ENCODE data around the gene DNAJA4. TPM values are rescaled to one million over a fixed set of nuclear protein-coding genes. Genes with fewer than 3 reads are reported as not detected.

DNAJA4 gene
- total RNA-seq, 6 donors from 2014 or later, result 9.1 to 76.8 (median 19.9) TPM

DNA sequence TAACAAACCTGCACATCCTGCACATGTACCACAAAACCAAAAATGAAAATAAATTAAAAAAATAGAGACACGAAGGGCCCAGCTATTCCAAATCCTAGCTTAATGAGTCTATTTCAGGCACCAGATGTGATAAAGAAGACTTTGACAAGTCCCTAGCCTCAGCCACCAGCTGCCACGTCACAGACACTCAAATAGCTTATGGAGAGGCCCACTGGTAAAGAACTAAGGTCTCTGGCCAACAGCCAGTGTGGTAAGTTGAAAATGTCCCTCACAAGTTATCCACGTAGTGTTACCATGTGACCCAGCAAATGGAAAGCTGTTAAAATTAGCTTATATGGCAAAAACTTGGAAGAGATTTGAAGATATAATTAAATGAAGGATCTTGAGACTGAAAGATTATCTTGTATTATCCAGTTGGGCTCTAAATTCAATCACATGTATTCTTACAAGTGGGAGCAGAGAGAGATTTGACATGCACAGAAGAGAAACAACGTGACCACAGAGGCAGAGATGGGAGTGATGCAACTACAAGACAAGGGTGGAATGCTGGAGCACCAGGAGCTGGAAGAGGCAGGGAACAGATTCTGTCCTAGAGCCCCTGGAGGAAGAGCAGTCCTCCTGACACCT, 40.9 kb upstream of the DNAJA4 start:
- Histone ChIP-seq H3K9me3 (no peaks in the 10 kb centered on the region), H3K27me3 (no peaks in the 10 kb centered on the region), H3K27ac (no peak overlapping the region), H3K4me1 (no peaks in the 10 kb centered on the region), H3K4me3 (no peak overlapping the region), H3K36me3 (no peaks in the 10 kb centered on the region)
- 60 to 69% methylated on average over 4 of the region's 4 CpGs for WGBS, 2 donors
- DNase-seq (no peak), ATAC-seq (ENCODE audit: low FRiP score in 2 of 2) (no peak)
- TF ChIP-seq EP300 (IDR thresholded peaks at IDR 0.05) (no peak), POLR2AphosphoS5 (IDR thresholded peaks at IDR 0.05) (no peak), POLR2A (IDR thresholded peaks at IDR 0.05) (no peak)
- TF ChIP-seq, protein P1, sequence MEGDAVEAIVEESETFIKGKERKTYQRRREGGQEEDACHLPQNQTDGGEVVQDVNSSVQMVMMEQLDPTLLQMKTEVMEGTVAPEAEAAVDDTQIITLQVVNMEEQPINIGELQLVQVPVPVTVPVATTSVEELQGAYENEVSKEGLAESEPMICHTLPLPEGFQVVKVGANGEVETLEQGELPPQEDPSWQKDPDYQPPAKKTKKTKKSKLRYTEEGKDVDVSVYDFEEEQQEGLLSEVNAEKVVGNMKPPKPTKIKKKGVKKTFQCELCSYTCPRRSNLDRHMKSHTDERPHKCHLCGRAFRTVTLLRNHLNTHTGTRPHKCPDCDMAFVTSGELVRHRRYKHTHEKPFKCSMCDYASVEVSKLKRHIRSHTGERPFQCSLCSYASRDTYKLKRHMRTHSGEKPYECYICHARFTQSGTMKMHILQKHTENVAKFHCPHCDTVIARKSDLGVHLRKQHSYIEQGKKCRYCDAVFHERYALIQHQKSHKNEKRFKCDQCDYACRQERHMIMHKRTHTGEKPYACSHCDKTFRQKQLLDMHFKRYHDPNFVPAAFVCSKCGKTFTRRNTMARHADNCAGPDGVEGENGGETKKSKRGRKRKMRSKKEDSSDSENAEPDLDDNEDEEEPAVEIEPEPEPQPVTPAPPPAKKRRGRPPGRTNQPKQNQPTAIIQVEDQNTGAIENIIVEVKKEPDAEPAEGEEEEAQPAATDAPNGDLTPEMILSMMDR (IDR thresholded peaks at IDR 0.05), result no peak

DNA sequence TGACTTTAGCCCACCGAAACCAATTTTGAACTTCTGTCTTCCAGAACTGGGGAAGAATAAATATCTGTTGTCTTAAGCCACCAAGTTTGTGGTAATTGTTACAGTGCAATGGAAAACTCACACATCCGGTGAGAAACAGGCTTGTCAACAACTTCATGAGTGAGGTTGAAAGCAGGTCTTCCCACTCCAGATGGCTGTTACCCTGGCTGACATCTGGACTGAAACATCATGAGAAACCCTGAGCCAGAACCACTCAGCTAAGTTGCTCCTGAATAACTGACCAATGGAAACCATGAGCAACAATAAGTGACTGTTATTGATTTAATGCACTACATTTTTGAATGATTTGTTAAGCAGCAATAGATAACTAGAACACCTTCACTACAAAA, 40.3 kb upstream of the DNAJA4 start:
- H3K27me3 ChIP-seq, result no peaks in the 10 kb centered on the region
- no peaks in the 10 kb centered on the region for H3K36me3 ChIP-seq
- no peak for ATAC-seq (ENCODE audit: low FRiP score in 2 of 2)
- WGBS, 2 donors, result 79 to 94% methylated on average over 2 of the region's 2 CpGs
- no peak overlapping the region for H3K4me3 ChIP-seq
- TF ChIP-seq POLR2AphosphoS5 (IDR thresholded peaks at IDR 0.05) (no peak), EP300 (IDR thresholded peaks at IDR 0.05) (no peak), POLR2A (IDR thresholded peaks at IDR 0.05) (no peak)
- TF ChIP-seq, protein P1 (IDR thresholded peaks at IDR 0.05), result no peak
- DNase-seq, result no peak
- no peak overlapping the region for H3K27ac ChIP-seq
- H3K4me1 ChIP-seq, result no peaks in the 10 kb centered on the region
- H3K9me3 ChIP-seq, result no peaks in the 10 kb centered on the region

DNA sequence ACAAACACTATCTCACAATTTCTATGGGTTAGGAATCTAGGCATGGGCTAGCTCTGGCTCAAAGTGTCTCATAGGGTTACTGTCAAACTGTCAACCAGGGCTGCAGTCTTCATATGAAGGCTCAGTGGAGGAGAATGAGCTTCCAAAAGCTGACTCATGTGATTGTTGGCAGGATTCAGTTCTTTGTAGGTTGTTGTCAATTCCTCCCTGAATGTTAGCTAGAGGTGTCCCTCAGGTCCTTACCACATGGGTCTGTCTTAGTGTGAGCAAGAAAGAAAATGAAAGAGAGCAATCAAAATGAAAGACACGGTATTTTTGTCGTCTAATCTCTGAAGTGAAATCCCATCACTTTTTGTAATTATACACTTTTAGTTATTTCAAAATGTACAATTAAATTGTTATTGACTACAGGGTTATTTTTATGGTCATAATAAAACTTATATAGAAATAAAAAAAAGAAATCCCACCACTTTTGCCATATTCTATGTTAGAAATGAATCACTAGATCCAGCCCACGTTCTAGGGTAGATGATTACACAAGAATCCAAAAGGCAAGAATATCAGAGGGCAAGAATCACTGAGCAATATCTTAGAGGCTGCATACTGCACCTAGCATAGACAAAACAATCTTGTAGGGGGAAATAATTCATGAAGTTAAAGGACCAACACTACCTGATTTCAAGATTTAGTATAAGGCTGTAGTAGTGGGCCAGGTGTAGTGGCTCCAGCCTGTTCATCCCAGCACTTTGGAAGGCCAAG, 38.4 kb upstream of the DNAJA4 start:
- WGBS, 2 donors, result 89 to 97% methylated on average over 3 of the region's 3 CpGs
- Histone ChIP-seq H3K4me1 (no peaks in the 10 kb centered on the region), H3K9me3 (no peaks in the 10 kb centered on the region), H3K36me3 (no peaks in the 10 kb centered on the region), H3K27me3 (no peaks in the 10 kb centered on the region), H3K4me3 (no peak overlapping the region), H3K27ac (no peak overlapping the region)
- TF ChIP-seq, protein P1 (IDR thresholded peaks at IDR 0.05), result no peak
- no peak for TF ChIP-seq POLR2A (IDR thresholded peaks at IDR 0.05)
- no peak for TF ChIP-seq POLR2AphosphoS5 (IDR thresholded peaks at IDR 0.05)
- TF ChIP-seq EP300 (IDR thresholded peaks at IDR 0.05), result no peak
- no peak for ATAC-seq (ENCODE audit: low FRiP score in 2 of 2)
- DNase-seq, result no peak

DNA sequence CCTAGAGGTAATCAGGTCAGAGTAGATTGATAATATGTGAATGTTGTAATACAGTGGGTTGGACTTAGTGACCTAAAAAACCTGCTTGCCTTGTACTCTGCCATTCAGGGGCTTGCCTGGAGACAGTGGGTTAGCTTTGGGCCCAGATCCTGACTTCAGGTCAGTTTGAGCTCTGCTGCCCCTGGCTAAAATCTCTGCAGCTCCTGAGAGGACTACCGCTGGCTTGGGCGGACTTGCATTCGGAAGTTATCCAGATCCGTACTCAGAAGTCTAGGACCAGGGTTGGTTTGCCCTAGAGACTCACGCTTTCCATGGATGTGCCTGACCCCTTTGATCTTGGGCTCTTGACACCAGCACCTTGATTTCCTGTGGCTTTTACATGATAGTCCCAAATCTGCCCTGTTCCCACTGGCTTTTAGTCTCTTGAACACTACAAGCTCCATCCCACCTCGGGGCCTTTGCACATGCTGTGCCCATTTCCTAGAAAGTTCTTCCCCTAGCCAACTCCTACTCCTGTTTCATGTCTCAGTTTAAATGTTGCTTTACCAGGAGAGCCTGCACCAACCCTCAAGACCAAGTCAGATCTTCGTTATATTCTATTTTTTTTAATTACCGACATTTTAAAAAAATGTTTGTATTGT, 35.9 kb upstream of the DNAJA4 start:
- no peaks in the 10 kb centered on the region for H3K27me3 ChIP-seq
- H3K4me3 ChIP-seq, result no peak overlapping the region
- H3K4me1 ChIP-seq, result no peaks in the 10 kb centered on the region
- no peaks in the 10 kb centered on the region for H3K9me3 ChIP-seq
- no peak overlapping the region for H3K27ac ChIP-seq
- ATAC-seq (ENCODE audit: low FRiP score in 2 of 2) (no peak), DNase-seq (no peak)
- TF ChIP-seq, protein P1 (IDR thresholded peaks at IDR 0.05), result no peak
- TF ChIP-seq POLR2A (IDR thresholded peaks at IDR 0.05) (no peak), POLR2AphosphoS5 (IDR thresholded peaks at IDR 0.05) (no peak), EP300 (IDR thresholded peaks at IDR 0.05) (no peak)
- no peaks in the 10 kb centered on the region for H3K36me3 ChIP-seq
- WGBS, 2 donors, result 85 to 93% methylated on average over 8 of the region's 8 CpGs
